ENCODE data around the gene GPR31.
"Not testable (repeated sequence)": the region's sequence is repeated elsewhere in the genome, so short reads cannot be mapped to it uniquely, and the experiment has no call there.

GPR31 gene

GRCh38 chr6:167157863-167158262 lies at the start of gene GPR31:
Gene GPR31 (minus strand): TSS chr6:167157980. CDS start chr6:167157831, 149 bp downstream.
- ATAC-seq = no peak
- Mint-ChIP-seq H3K4me3 (no peak within 1 kb of the TSS), H3K27me3 (peaks cover 2% of the 10 kb centered on the region), H3K36me3 (ENCODE audit: low read depth) (no peaks in the 10 kb centered on the region), H3K9me3 (no peaks in the 10 kb centered on the region), H3K4me1 (peaks cover 10% of the 10 kb centered on the region), H3K27ac (no peak within 1 kb of the TSS)
- no peak for DNase-seq

- ATAC-seq (no peak), DNase-seq (no peak)
- Mint-ChIP-seq H3K27ac (no peak overlapping the region), H3K4me3 (no peak overlapping the region), H3K9me3 (no peaks in the 10 kb centered on the region), H3K36me3 (ENCODE audit: low read depth) (no peaks in the 10 kb centered on the region), H3K27me3 (peaks cover 5% of the 10 kb centered on the region), H3K4me1 (no peaks in the 10 kb centered on the region)
Observed at GRCh38 chr6:167207527-167207926, 49.7 kb upstream of the GPR31 start.

GRCh38 chr6:167205316-167205715 lies 47.5 kb upstream of the GPR31 start:
- ATAC-seq, H3K4me1 Mint-ChIP-seq, DNase-seq: not testable (repeated sequence)

GRCh38 chr6:167204059-167204348 lies 46.2 kb upstream of the GPR31 start:
- not testable (repeated sequence) for H3K4me3 Mint-ChIP-seq; H3K36me3 Mint-ChIP-seq (ENCODE audit: low read depth); H3K4me1 Mint-ChIP-seq; H3K27ac Mint-ChIP-seq; H3K9me3 Mint-ChIP-seq; DNase-seq; ATAC-seq
- peaks cover 16% of the 10 kb centered on the region for H3K27me3 Mint-ChIP-seq

More at GRCh38 chr6:167205316-167205715, 47.5 kb upstream of the GPR31 start:
- H3K4me3 Mint-ChIP-seq; H3K36me3 Mint-ChIP-seq (ENCODE audit: low read depth); H3K9me3 Mint-ChIP-seq; H3K27ac Mint-ChIP-seq: not testable (repeated sequence)
- peaks cover 14% of the 10 kb centered on the region for H3K27me3 Mint-ChIP-seq

GRCh38 chr6:167203261-167204058 lies 45.7 kb upstream of the GPR31 start:
- not testable (repeated sequence) for DNase-seq; H3K9me3 Mint-ChIP-seq; ATAC-seq; H3K36me3 Mint-ChIP-seq (ENCODE audit: low read depth); H3K4me1 Mint-ChIP-seq; H3K27ac Mint-ChIP-seq; H3K4me3 Mint-ChIP-seq
- peaks cover 18% of the 10 kb centered on the region for H3K27me3 Mint-ChIP-seq

GRCh38 chr6:167202613-167203012 lies 44.8 kb upstream of the GPR31 start:
- not testable (repeated sequence) for H3K27ac Mint-ChIP-seq; H3K4me3 Mint-ChIP-seq; DNase-seq; H3K9me3 Mint-ChIP-seq; H3K36me3 Mint-ChIP-seq (ENCODE audit: low read depth); ATAC-seq; H3K4me1 Mint-ChIP-seq
- H3K27me3 Mint-ChIP-seq = peaks cover 24% of the 10 kb centered on the region

GRCh38 chr6:167200806-167201205 lies 43.0 kb upstream of the GPR31 start:
- ATAC-seq (no peak), DNase-seq (no peak)
- H3K4me1 Mint-ChIP-seq = no peaks in the 10 kb centered on the region
- H3K27ac Mint-ChIP-seq = no peak overlapping the region
- peaks cover 30% of the 10 kb centered on the region for H3K27me3 Mint-ChIP-seq
- H3K36me3 Mint-ChIP-seq (ENCODE audit: low read depth) = no peaks in the 10 kb centered on the region
- H3K4me3 Mint-ChIP-seq = no peak overlapping the region
- H3K9me3 Mint-ChIP-seq = no peaks in the 10 kb centered on the region

GRCh38 chr6:167195941-167196610 lies 38.3 kb upstream of the GPR31 start:
- H3K27ac Mint-ChIP-seq; H3K4me1 Mint-ChIP-seq; H3K9me3 Mint-ChIP-seq; DNase-seq; H3K36me3 Mint-ChIP-seq (ENCODE audit: low read depth); H3K4me3 Mint-ChIP-seq: not testable (repeated sequence)
- H3K27me3 Mint-ChIP-seq = peaks cover 27% of the 10 kb centered on the region
- ATAC-seq = peak; percentile 24

GRCh38 chr6:167193515-167194125 lies 35.8 kb upstream of the GPR31 start:
- not testable (repeated sequence) for H3K4me3 Mint-ChIP-seq; H3K36me3 Mint-ChIP-seq (ENCODE audit: low read depth); ATAC-seq; H3K27ac Mint-ChIP-seq; DNase-seq; H3K9me3 Mint-ChIP-seq; H3K4me1 Mint-ChIP-seq
- H3K27me3 Mint-ChIP-seq = peaks cover 15% of the 10 kb centered on the region

- not testable (repeated sequence) for H3K27ac Mint-ChIP-seq; H3K4me3 Mint-ChIP-seq; DNase-seq; H3K36me3 Mint-ChIP-seq (ENCODE audit: low read depth); H3K27me3 Mint-ChIP-seq; H3K9me3 Mint-ChIP-seq; H3K4me1 Mint-ChIP-seq; ATAC-seq
Observed at GRCh38 chr6:167191043-167191583, 33.3 kb upstream of the GPR31 start.

- H3K27ac Mint-ChIP-seq; H3K27me3 Mint-ChIP-seq; ATAC-seq; H3K9me3 Mint-ChIP-seq; H3K4me3 Mint-ChIP-seq; H3K36me3 Mint-ChIP-seq (ENCODE audit: low read depth); H3K4me1 Mint-ChIP-seq; DNase-seq: not testable (repeated sequence)
Observed at GRCh38 chr6:167187275-167187674, 29.5 kb upstream of the GPR31 start.

GRCh38 chr6:167185101-167185500 lies 27.3 kb upstream of the GPR31 start:
- not testable (repeated sequence) for ATAC-seq; H3K27me3 Mint-ChIP-seq; H3K4me1 Mint-ChIP-seq; H3K36me3 Mint-ChIP-seq (ENCODE audit: low read depth); H3K4me3 Mint-ChIP-seq; H3K27ac Mint-ChIP-seq; DNase-seq; H3K9me3 Mint-ChIP-seq

- not testable (repeated sequence) for H3K27ac Mint-ChIP-seq; H3K9me3 Mint-ChIP-seq; H3K4me1 Mint-ChIP-seq; DNase-seq; H3K27me3 Mint-ChIP-seq; H3K36me3 Mint-ChIP-seq (ENCODE audit: low read depth); H3K4me3 Mint-ChIP-seq
- ATAC-seq = peak; percentile 76
Observed at GRCh38 chr6:167182913-167183314, 25.1 kb upstream of the GPR31 start.

GRCh38 chr6:167181351-167181750 lies 23.6 kb upstream of the GPR31 start:
- H3K27me3 Mint-ChIP-seq; H3K4me1 Mint-ChIP-seq; H3K9me3 Mint-ChIP-seq; ATAC-seq; DNase-seq; H3K4me3 Mint-ChIP-seq; H3K36me3 Mint-ChIP-seq (ENCODE audit: low read depth); H3K27ac Mint-ChIP-seq: not testable (repeated sequence)

GRCh38 chr6:167180086-167180485 lies 22.3 kb upstream of the GPR31 start:
- not testable (repeated sequence) for H3K4me1 Mint-ChIP-seq; H3K36me3 Mint-ChIP-seq (ENCODE audit: low read depth); ATAC-seq; H3K9me3 Mint-ChIP-seq; H3K27me3 Mint-ChIP-seq; H3K27ac Mint-ChIP-seq; H3K4me3 Mint-ChIP-seq; DNase-seq

All from activated naive CD8-positive, alpha-beta T cell treated with anti-CD3 and anti-CD28 coated beads, Interleukin-2, amount 50 U/mL, for 24 hours (primary cell).